CD14-positive monocyte (primary cell): Measurements from ENCODE around the gene ENKUR. TPM values are rescaled to one million over a fixed set of nuclear protein-coding genes. Genes with fewer than 3 reads are reported as not detected.

Source experiments
- DNase-seq, 3 donors: peaks; one replicate each; pipeline ENCODE4 v3.0.0-alpha.2; 2011 to 2022
- H2AFZ ChIP-seq: 2 replicates; pipeline ENCODE4 v1.6.0; 2012; ENCODE audit warnings: mild to moderate bottlenecking, low read depth, low read length, inconsistent platforms; ENCODE audit not compliant: insufficient read depth, poor library complexity, severe bottlenecking
- H3K27ac ChIP-seq, 2 donors: 1 replicate in 1 of 2; 2 replicates in 1 of 2; pipeline ENCODE4 v1.5.1; 2012 to 2013; ENCODE audit warnings: low read length in 2 of 2, control low read depth in 1 of 2, inconsistent platforms in 1 of 2, low read depth in 1 of 2, mild to moderate bottlenecking in 1 of 2
- H3K27me3 ChIP-seq, 2 donors: one replicate each; pipeline versions ENCODE4 v1.6.0 to v1.6.1; 2011 to 2013; ENCODE audit warnings: low read length in 2 of 2; ENCODE audit not compliant: control insufficient read depth in 2 of 2, insufficient read depth in 2 of 2
- H3K36me3 ChIP-seq, 2 donors: replicated peaks in 1 of 2; 1 replicate in 1 of 2; 2 replicates in 1 of 2; pipeline versions ENCODE4 v1.5.1 to v1.6.1; 2012 to 2013; ENCODE audit warnings: low read length in 2 of 2, control low read depth in 1 of 2, inconsistent platforms in 1 of 2, mild to moderate bottlenecking in 1 of 2; ENCODE audit not compliant: insufficient read depth in 2 of 2, control insufficient read depth in 1 of 2
- H3K4me1 ChIP-seq, 2 donors: 1 replicate in 1 of 2; 2 replicates in 1 of 2; pipeline versions ENCODE4 v1.5.1 to v1.6.1; 2012 to 2013; ENCODE audit warnings: low read length in 2 of 2, control low read depth in 1 of 2, inconsistent platforms in 1 of 2, mild to moderate bottlenecking in 1 of 2, moderate library complexity in 1 of 2; ENCODE audit not compliant: insufficient read depth in 2 of 2, control insufficient read depth in 1 of 2
- H3K4me2 ChIP-seq: replicated peaks from 2 replicates; pipeline ENCODE3; 2012; ENCODE audit warnings: low read length, moderate library complexity, mild to moderate bottlenecking; ENCODE audit not compliant: poor library complexity, severe bottlenecking; ENCODE audit errors: extremely low read depth
- H3K4me3 ChIP-seq, 3 experiments: fragments of 200-600 bp in 1 of 3; sonication (generic) in 1 of 3; replicated peaks in 1 of 3; 1 replicate in 2 of 3; 2 replicates in 1 of 3; pipeline ENCODE4 v1.5.1; 2011 to 2013; ENCODE audit warnings: low read length in 3 of 3, mild to moderate bottlenecking in 3 of 3, control low read depth in 2 of 3, low read depth in 2 of 3, inconsistent platforms in 1 of 3, moderate library complexity in 1 of 3
- H3K79me2 ChIP-seq: 2 replicates; pipeline ENCODE4 v1.6.0; 2012; ENCODE audit warnings: mild to moderate bottlenecking, control low read depth, inconsistent platforms, low read length, moderate library complexity; ENCODE audit not compliant: insufficient read depth
- H3K9ac ChIP-seq: 2 replicates; pipeline ENCODE4 v1.6.0; 2017; ENCODE audit warnings: low read length, mild to moderate bottlenecking; ENCODE audit not compliant: insufficient read depth, poor library complexity, severe bottlenecking
- H3K9me3 ChIP-seq, 2 donors: replicated peaks in 1 of 2; 1 replicate in 1 of 2; 2 replicates in 1 of 2; pipeline versions ENCODE4 v1.5.1 to v1.6.1; 2012 to 2013; ENCODE audit warnings: low read length in 2 of 2, control low read depth in 1 of 2; ENCODE audit not compliant: control insufficient read depth in 1 of 2, insufficient read depth in 1 of 2
- H4K20me1 ChIP-seq: 2 replicates; pipeline ENCODE4 v1.6.0; 2012; ENCODE audit warnings: mild to moderate bottlenecking, low read length, control low read depth, moderate library complexity; ENCODE audit not compliant: insufficient read depth
- H3K27ac Mint-ChIP-seq, 7 donors: one replicate each; pipeline ENCODE4 v1.8.0; 2020; ENCODE audit warnings: mild to moderate bottlenecking in 7 of 7, mixed read lengths in 7 of 7, moderate library complexity in 6 of 7, inconsistent platforms in 2 of 7
- H3K27me3 Mint-ChIP-seq, 3 donors: one replicate each; pipeline ENCODE4 v1.8.0; 2021 to 2022; ENCODE audit warnings: low read depth in 3 of 3, mild to moderate bottlenecking in 3 of 3, mixed read lengths in 3 of 3, moderate library complexity in 3 of 3, inconsistent platforms in 1 of 3
- H3K36me3 Mint-ChIP-seq, 2 donors: one replicate each; pipeline ENCODE4 v1.8.0; 2020; ENCODE audit warnings: mixed read lengths in 2 of 2, inconsistent platforms in 1 of 2, mild to moderate bottlenecking in 1 of 2
- H3K4me1 Mint-ChIP-seq: one replicate; pipeline ENCODE4 v1.8.0; 2020; ENCODE audit warnings: mild to moderate bottlenecking, mixed read lengths
- H3K4me3 Mint-ChIP-seq, 2 donors: one replicate each; pipeline ENCODE4 v1.8.0; 2020; ENCODE audit warnings: mild to moderate bottlenecking in 2 of 2, mixed read lengths in 2 of 2, moderate library complexity in 1 of 2
- H3K9me3 Mint-ChIP-seq, 7 donors: one replicate each; pipeline ENCODE4 v1.8.0; 2020 to 2022; ENCODE audit warnings: mixed read lengths in 7 of 7, mild to moderate bottlenecking in 6 of 7, moderate library complexity in 6 of 7, inconsistent platforms in 2 of 7
- CTCF ChIP-seq: fragments of 200-600 bp; IDR thresholded peaks from one replicate; pipeline ENCODE4 v1.8.0; 2022; ENCODE audit warnings: antibody characterized with exemption, mild to moderate bottlenecking
- WGBS: methylation state at CpG from one replicate; pipeline ENCODE4 v1.1.5; 2013; ENCODE audit warnings: missing lambda C conversion rate; ENCODE audit not compliant: insufficient coverage; 5-methylcytosine and 5-hydroxymethylcytosine counted together
- intact Hi-C, 2 donors: fragments of 100-400 bp; cut with micrococcal nuclease; formaldehyde crosslinking; loops; one replicate each; pipeline versions ENCODE4 v1.15.0 to v1.15.1; 2023
- polyA plus RNA-seq, 3 donors: library from polyadenylated mRNA; depleted of rRNA in 1 of 3; unstranded in 2 of 3; stranded (reverse) in 1 of 3; fragments of 300-500 nt in 2 of 3; fragments of >200 nt in 1 of 3; fragmentation: Illumina TruSeq in 2 of 3; gene quantifications; 1 replicate in 2 of 3; 2 replicates in 1 of 3; pipeline ENCODE4 v1.2.3, GENCODE V29; 2012 to 2021

Gene ENKUR
- polyA plus RNA-seq, 3 donors = 0.16 TPM; not detected in 2

GRCh38 chr10:24979685-24980084 is 36.3 kb downstream of the ENKUR start:
- no peak for DNase-seq
- no peaks in the 10 kb centered on the region for H3K36me3 Mint-ChIP-seq
- Histone ChIP-seq H3K9me3 (no peaks in the 10 kb centered on the region), H3K4me3 (no peak overlapping the region), H3K9ac (no peak overlapping the region), H3K79me2 (no peaks in the 10 kb centered on the region), H3K4me1 (no peaks in the 10 kb centered on the region), H3K36me3 (no peaks in the 10 kb centered on the region), H3K27ac (no peak overlapping the region), H4K20me1 (no peaks in the 10 kb centered on the region), H3K27me3 (no peaks in the 10 kb centered on the region), H3K4me2 (no peak overlapping the region), H2AFZ (no peak overlapping the region)
- intact Hi-C loops = no loop called here
- H3K9me3 Mint-ChIP-seq = peaks cover 0 to 4% (median 0%) of the 10 kb centered on the region in 7 donors
- no peak overlapping the region for H3K27ac Mint-ChIP-seq
- H3K27me3 Mint-ChIP-seq = peaks cover 0 to 5% (median 0%) of the 10 kb centered on the region in 3 donors
- TF ChIP-seq CTCF = no peak
- no peaks in the 10 kb centered on the region for H3K4me1 Mint-ChIP-seq
- WGBS = 94% methylated on average over 4 of the region's 4 CpGs
- H3K4me3 Mint-ChIP-seq = no peak overlapping the region

GRCh38 chr10:24974976-24975375 is 41.0 kb downstream of the ENKUR start:
- H3K79me2 ChIP-seq = no peaks in the 10 kb centered on the region
- H3K4me2 ChIP-seq = no peak overlapping the region
- no peaks in the 10 kb centered on the region for H3K9me3 ChIP-seq
- H4K20me1 ChIP-seq = no peaks in the 10 kb centered on the region
- no peaks in the 10 kb centered on the region for H3K4me1 ChIP-seq
- no peaks in the 10 kb centered on the region for H3K27me3 ChIP-seq
- Mint-ChIP-seq H3K4me3 (no peak overlapping the region), H3K9me3 (peaks cover 0 to 4% (median 0%) of the 10 kb centered on the region in 7 donors), H3K36me3 (no peaks in the 10 kb centered on the region), H3K27ac (no peak overlapping the region), H3K27me3 (peaks cover 2 to 4% (median 3%) of the 10 kb centered on the region in 3 donors), H3K4me1 (no peaks in the 10 kb centered on the region)
- H3K36me3 ChIP-seq = no peaks in the 10 kb centered on the region
- no peak overlapping the region for H2AFZ ChIP-seq
- H3K27ac ChIP-seq = no peak overlapping the region
- WGBS = 100% methylated on average over 1 of the region's 2 CpGs
- intact Hi-C loops = no loop called here
- H3K4me3 ChIP-seq = no peak overlapping the region
- no peak for TF ChIP-seq CTCF
- no peak for DNase-seq
- no peak overlapping the region for H3K9ac ChIP-seq
